ENCODE data around the gene ELMO1.

DNA sequence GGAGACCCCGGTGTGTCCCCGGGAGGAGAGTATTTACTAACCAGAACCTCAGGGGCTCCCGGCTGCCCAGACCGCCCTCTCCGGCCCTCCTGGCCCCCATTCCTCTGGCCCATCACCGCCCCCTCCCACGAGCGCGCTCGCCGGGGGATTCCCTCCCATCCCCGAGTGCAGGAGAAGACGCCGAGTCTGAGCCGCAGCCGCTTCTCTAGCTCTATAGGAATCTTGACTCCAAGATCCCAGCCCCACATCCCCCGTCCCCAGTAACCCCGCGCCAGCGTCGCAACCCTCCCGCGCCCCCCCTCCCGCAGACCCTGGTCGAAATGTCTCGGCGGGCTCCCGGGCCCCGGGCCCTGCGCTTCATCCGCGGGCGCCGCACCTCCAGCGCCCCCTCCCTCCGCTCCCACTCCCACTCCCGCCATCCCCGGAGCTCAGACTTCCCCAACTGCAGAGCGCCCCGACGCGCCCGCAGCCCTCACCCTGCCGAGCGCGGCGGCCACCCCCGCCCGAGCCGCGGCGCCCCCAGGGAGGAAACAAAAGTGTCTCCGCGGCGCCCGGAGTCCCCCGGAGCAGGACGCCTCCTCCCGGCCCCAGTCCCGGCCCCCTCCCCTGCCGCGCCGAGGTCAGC, 541 bp downstream of the ELMO1 start:
- TF ChIP-seq POLR2A (IDR thresholded peaks at IDR 0.05; ENCODE audit: low read length) (no peak), GATA1 (IDR thresholded peaks at IDR 0.05; ENCODE audit: low read depth, low read length) (no peak)
